ENCODE data around the gene C9orf50.

- TF ChIP-seq POLR2A (IDR thresholded peaks at IDR 0.05; ENCODE audit: low read depth, low read length) (no peak), PAX5 (IDR thresholded peaks at IDR 0.05; ENCODE audit: insufficient read depth, low read length, severe bottlenecking) (no peak)
Measured at GRCh38 chr9:129598089-129598596, 22.8 kb downstream of the C9orf50 start.

All from GM12891 (cell line).